Measurements from ENCODE around the gene TMEM178A.
"Not testable (repeated sequence)": the region's sequence is repeated elsewhere in the genome, so short reads cannot be mapped to it uniquely, and the experiment has no call there.

TMEM178A gene

DNA sequence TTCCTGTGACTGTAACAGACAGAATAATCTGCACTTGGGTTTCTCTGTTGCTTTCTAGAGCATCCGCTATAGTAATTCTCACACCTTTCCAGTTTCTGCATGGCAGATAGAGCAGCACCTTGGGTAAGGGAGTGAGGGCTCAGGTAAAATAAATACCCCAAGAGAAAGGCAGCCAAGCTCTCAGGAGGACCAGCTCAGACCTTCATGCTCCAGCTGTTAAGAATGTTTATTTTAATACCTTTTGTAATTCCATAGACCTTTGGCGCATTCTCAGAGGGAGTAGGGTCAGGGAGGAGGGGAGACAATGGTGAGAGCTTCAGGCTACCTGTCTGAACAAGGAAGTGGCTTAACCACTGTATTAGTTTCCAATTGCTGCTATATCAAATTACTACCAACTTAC lies 16.2 kb upstream of the TMEM178A start:
- no peak for DNase-seq

- DNase-seq, result no peak
These were observed 15.2 kb upstream of the TMEM178A start for GRCh38 chr2:39650468-39650867.

DNA sequence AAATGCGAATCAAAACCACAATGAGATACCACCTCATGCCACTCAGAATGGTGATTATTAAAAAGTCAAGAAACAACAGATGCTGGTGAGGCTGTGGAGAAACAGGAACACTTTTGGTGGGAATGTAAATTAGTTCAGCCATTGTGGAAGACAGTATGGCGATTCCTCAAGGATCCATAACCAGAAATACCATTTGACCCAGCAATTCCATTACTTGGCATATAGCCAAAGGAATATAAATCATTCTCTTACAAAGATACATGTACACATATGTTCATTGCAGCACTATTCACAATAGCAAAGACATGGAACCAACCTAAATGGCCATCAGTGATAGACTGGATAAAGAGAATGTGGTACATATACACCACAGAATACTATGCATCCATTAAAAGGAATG lies 9.5 kb upstream of the TMEM178A start:
- not testable (repeated sequence) for DNase-seq

- DNase-seq, result no peak
These were observed 8.3 kb upstream of the TMEM178A start for GRCh38 chr2:39657287-39657937.

DNA sequence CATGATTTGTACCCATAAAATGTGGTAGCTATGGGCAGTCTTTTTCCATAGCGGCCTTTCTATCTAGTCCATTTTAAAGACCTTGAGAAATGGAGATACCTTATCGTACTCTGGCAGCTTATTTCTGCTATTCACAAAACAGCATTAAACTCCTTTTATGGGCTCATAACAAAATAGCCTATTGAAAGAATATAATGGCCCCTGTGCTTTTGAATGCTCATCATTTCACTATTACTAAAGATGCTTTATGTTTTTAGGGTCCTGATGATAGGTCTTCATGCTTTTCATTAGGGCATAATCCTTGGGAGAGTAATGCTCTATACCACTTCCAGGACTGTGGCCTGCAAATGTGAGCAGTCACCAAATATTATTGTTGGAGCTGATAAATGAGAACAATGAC lies 7.3 kb upstream of the TMEM178A start:
- no peak for DNase-seq

DNA sequence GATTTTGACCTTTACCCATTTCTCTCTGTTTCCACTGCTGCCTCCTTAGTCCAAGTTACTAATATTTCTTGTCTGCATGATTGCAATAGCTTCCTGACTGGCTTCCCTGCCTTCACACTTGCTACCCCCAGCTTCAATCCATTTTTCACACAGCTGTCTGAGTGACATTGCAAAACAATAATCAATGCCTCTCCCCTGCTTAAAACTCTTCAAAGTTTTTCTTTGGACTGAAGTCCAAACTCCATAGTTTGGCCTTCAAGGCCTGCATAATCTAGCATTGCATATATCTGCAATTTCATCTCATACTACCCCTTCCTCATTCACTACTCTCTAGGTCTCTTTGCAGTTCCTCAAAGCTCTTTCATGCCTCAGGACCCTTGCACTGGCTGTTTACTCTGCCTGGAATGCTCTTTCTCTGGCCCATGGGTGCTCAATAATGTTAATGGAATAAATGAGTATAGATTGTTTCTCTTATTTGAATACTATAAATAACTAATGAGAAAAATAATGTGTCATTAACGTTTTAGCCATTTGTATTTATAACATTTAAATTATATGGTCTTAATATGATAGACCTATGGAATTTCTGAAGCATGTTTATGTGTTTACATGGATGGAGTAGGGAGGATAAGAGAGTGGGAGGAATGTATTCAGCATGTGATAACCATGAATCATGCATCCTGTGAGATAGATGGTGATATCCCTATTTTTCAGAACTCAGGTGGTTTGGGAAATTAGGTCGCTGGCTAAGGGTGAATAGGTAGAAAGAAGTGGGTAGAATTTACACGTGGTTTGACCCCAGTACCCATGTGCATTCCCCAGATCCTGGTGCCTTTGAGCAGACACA lies 5.7 kb upstream of the TMEM178A start:
- DNase-seq, result no peak

- DNase-seq, result no peak
These were observed 5.0 kb upstream of the TMEM178A start for GRCh38 chr2:39660612-39661236.

DNA sequence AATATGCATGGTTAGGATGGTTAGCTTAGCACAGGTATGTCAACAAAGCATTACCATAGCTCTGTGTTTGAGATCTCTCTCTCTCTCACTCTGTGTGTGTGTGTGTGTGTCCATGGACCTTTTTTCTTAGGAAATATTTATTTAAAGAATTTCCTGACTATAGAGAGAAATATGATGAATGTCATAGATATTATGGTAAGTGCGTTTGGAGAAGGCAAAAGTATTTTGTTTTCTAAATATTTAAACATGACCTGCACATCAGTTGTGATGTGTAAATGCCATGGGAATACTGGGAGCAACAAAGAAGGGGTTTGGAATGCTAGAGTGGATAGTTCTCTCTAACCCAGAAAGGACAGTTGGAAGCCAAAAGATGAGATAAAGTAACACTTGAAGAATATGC lies 3.9 kb upstream of the TMEM178A start:
- DNase-seq, result no peak

DNA sequence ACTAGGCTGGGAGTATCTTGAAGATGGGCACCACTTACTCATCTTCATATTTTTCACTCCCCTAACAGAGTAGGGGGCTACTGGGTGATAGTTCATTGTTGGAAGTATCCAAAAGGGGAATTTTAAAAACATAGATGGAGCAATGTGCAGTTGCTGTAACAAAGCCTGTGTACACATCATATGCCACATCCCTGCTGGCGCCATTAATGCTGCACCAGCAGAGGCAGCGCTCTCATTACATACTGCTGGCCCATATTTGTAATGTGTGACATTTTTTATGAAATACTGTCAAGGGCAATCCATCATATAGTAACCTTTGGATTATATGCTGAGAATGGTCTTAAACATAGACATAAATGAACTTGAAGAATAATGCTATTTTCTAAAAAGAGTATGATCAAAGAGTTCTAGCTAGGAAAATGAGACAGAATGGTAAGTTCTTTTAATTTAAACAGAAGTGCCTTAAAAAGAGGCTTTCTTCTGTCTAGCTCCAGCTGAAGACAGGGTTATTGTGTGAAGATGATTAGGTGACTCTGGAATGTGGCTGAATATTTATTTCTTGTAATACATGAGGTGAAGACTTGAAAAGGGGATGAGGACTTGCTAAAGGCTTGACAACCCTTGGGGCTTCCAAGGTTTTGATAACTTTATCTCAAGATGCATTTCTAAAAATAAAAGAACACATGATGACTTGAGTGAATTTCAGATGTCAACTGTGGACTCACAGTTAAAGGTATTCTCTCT lies 2.4 kb upstream of the TMEM178A start:
- DNase-seq, result no peak

DNA sequence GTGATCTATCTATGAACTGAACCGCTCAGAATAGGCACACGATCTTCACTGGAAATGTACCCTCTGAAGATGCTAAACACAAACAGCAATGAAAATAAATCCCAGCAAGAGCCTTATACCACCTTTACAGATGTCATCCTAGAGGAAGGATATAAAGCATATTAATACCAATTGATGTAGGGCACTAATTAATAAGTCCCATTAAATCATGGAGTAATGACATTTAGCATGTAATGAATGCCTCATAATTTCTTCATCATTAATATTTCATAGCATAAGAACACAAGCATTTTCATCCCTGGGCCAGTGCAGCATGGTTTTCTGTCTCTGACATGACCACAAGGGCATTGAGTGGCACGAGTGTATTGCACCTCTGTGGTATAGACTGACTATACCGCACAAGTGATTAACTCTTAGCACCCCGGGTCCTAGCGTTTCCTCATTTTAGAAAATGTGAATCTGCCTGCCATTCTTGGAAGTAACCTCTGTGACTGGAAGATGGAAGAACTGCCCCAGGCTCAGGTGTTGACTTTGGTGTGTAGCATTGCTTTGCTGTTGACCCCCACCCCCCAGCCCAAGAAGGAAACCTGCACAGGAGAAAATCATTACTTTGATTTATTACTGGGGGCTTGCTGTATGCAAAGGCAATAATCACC lies 1.4 kb upstream of the TMEM178A start:
- DNase-seq, result peak; percentile 10

DNA sequence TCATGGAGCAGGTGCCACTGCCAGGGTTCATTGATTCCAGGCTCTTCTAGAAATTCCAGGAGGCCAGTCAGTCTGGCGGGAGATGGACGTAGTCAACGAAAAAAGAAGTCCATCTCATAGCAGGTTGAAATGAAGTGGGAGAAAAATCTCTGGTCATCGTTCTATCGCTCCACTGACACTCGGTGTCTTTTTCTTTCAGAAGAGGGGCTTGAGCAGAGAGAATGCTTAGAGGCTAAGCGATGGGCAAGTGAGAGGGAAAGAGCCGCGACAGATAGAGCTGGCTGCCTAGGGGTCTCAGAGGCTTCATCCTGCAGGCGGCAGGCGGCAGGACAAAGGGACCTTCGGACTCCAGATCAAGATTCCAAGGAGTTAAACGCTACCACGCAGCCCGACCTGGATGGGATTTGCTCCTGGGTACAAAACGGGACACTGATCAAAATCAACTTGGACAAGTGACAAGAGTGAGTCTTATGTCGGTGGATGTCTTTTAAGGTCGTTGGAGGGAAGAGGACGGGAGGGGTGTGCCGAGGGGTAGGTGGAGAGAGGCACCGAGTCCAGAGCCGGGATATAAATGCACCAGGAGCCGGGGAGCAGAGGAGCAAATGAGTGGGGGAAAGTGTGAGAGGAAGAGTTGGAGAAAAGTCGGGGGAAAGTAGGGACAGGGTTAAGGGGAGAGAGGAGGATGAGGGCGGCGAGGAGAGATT lies 677 bp upstream of the TMEM178A start:
- peak; percentile 3 for DNase-seq

DNA sequence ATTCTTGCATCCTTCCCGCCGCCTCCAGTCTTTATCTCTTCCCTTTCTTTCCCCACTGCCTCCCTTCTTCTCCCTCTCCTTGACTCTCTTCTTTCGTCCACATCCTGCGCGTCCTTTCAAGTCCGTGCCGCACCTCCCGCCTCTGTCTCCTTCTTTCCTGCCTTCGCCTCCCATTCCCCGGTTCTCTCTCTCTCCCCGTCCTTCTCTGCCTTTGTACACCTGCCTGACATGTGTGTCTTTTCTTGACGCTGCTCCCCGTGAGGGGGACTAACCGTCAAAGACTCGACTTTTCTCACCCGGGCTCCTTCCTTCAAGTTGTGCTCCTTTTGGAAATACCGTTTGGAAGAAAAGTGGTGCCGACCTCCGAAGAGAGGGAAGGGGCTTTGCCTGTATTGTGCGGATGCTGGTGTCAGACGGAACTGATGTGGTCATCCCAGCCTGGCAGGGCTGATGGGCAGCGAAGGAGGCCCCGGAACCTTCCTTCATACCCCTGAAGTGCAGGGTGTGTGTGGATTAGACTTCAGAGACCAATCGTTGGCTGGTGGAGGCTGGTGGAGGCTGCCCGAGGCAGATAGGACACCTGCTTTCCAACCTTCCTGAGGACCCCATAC lies 879 bp downstream of the TMEM178A start:
- DNase-seq, result no peak

DNA sequence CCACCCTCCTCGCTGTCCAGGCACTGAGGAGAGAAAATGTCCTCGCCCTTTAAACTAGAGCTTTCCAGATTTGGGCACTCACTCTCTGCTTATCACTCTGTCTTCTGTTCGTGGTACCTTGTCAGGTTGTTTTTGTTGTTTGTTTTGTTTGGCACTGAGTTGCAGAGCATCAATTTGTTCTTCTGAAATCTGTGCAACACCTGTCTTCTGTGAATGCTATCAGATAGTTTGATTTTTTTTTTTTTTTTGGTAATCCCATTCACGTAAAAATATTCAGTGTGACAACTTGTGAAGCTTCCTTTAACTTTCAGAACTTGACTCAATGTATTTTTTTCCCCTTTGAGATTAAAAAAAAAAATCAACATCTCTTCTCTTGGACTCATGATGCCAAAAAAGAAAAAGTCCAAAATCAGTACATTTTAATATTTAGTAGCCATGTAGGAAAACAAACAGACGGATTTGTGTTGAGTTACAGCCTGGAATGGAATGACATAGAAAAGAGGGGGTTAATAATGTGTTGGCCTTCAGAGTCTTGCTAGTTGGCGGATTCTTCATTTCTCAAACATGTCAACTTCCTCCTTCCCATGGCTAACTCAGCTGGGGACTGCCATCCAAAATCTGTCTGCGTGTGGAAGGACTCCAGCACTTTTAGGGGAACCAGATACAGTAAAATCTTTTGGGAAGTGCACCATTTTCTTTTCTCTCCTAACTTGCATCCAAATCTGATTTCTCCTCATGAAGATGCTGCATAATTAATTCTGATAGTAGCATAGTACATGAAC lies 1.6 kb downstream of the TMEM178A start:
- no peak for DNase-seq

DNA sequence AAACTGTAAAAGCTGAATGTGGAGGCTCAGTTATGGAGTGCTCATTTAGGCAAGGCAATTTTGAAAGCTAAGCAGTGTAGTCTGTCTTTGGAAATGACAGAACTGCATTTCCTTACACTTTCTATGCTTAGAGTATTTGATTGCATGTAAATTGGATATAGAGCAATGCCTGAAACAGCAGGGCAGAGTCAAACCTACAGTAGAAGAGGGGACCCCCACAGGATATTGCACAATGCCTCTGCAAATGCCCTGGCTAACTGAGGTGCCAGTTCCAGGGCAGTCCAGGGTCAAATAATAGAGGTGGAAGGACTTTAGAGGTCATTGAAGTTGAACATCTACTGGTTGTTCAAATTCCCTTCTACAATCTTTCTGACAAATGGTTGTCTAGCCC lies 2.2 kb downstream of the TMEM178A start:
- DNase-seq, result no peak

GRCh38 chr2:39668576-39669080 lies 2.9 kb downstream of the TMEM178A start:
- no peak for DNase-seq

GRCh38 chr2:39671604-39672003 lies 5.9 kb downstream of the TMEM178A start:
- no peak for DNase-seq

GRCh38 chr2:39673018-39673417 lies 7.3 kb downstream of the TMEM178A start:
- no peak for DNase-seq

GRCh38 chr2:39676342-39676741 lies 10.6 kb downstream of the TMEM178A start:
- no peak for DNase-seq

GRCh38 chr2:39678170-39678569 lies 12.5 kb downstream of the TMEM178A start:
- no peak for DNase-seq

DNA sequence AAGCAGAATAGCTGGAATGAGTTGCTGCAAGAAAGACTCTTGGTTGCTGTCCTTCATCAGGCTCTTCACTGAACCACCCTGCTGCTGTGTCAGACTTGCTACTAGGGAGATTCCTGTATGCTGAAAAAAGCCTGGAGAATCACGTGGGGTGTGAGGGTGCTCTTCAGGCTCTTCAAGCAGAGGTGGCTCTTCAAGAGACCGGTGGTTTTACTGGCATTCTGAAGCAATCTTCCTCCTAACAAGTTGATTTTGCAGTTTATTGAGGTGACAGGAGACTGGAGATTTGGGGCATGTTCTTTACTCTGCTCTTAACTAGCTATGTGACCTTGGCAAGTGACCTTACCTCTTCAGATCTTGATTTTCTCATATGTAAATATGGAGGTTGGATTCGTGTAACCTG lies 14.1 kb downstream of the TMEM178A start:
- no peak for DNase-seq
